HCT116 (cell line): ENCODE results near the gene ANKRD16.

Source experiments
- CTCF ChIP-seq, 3 experiments: fragments of 200-600 bp in 1 of 3; sonication (generic) in 1 of 3; IDR thresholded peaks in 2 of 3; conservative IDR thresholded peaks in 1 of 3; 2 replicates each; pipeline ENCODE4 v1.5.1; 2012 to 2017; ENCODE audit warnings: low read depth in 2 of 3, low read length in 2 of 3, antibody characterized with exemption in 1 of 3, borderline replicate concordance in 1 of 3, control low read depth in 1 of 3, mild to moderate bottlenecking in 1 of 3, mixed read lengths in 1 of 3, mixed run types in 1 of 3, moderate library complexity in 1 of 3; ENCODE audit not compliant: insufficient read depth in 1 of 3
- POLR2A ChIP-seq: IDR thresholded peaks from 2 replicates; pipeline ENCODE4 v1.7.0; 2011; ENCODE audit warnings: borderline replicate concordance; ENCODE audit not compliant: insufficient read depth, insufficient read length; ENCODE audit errors: extremely low read depth
- RAD21 ChIP-seq: IDR thresholded peaks from 2 replicates; pipeline ENCODE4 v1.6.1; 2012; ENCODE audit warnings: low read depth, mild to moderate bottlenecking
- SIN3A ChIP-seq: IDR thresholded peaks from 2 replicates; pipeline ENCODE4 v1.6.1; 2012; ENCODE audit warnings: low read depth
- ZNF274 ChIP-seq: fragments of 200-500 bp; sonication (Bioruptor generic); IDR thresholded peaks from 2 replicates; pipeline ENCODE4 v1.6.1; 2014; ENCODE audit warnings: mild to moderate bottlenecking, low read depth, low read length, inconsistent platforms

- TF ChIP-seq CTCF (IDR thresholded peaks at IDR 0.05 in 2 of 3, conservative IDR thresholded peaks at IDR 0.05 in 1 of 3; ENCODE audit: borderline replicate concordance in 1 of 3, insufficient read depth in 1 of 3, low read depth in 2 of 3, low read length in 2 of 3) (no peak), POLR2A (no peak), RAD21 (no peak), ZNF274 (no peak), SIN3A (no peak)
Observed at GRCh38 chr10:5855979-5856700, 33.6 kb downstream of the ANKRD16 start.
